COR-L47 (cell line): ENCODE measurements around the gene PPP1R8.

Experiments used
- DNase-seq: peaks from one replicate; lab custom pipeline; 2025; lab: John Stamatoyannopoulos, UW

Gene PPP1R8

GRCh38 chr1:27872059-27872801 lies 41.6 kb downstream of the PPP1R8 start, which contains the start of gene THEMIS2:
Gene THEMIS2, plus strand, starts transcription at chr1:27872544. Its CDS starts 28 bp downstream, at chr1:27872572.
- DNase-seq = no peak

- DNase-seq = no peak
Observed at GRCh38 chr1:27872802-27873551, 42.4 kb downstream of the PPP1R8 start.

- no peak for DNase-seq
Observed at GRCh38 chr1:27873671-27874384, 43.2 kb downstream of the PPP1R8 start.

DNA sequence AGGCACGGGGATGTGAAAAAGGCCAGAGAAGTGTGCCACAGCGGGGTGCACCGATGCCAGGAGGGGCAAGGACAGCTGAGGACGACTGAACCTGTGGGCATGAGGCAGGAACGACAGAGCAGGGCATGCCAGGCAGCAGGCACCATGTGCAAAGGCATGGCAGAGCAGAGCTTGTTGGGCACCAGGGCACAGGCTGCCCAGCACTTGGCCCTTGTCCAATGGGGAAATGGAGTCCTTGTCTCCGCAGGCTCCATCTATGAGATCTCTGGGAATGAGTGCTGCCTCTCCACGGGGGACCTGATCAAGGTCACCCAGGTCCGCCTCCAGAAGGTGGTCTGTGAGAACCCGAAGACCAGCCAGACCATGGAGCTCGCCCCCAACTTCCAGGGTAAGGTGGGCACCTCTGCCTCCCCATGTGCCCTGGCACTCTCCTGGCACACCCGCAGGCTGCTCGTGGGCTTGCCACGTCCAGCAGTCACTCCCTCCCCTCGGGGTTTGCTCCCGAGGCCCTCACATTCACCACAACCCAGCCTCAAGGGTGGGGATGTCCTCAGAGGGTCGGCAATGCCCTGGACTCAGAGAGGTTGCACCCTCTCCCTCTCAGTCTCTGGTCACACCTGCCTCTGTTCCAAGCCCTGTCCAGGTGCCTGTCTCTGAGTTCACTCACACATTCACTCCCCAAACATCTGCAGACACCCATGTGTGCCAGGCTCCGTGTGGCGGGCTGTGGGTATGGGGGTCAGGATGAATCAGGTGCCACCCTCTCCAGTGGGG lies 45.9 kb downstream of the PPP1R8 start:
- no peak for DNase-seq

GRCh38 chr1:27877115-27877416 lies 46.5 kb downstream of the PPP1R8 start:
- no peak for DNase-seq

DNA sequence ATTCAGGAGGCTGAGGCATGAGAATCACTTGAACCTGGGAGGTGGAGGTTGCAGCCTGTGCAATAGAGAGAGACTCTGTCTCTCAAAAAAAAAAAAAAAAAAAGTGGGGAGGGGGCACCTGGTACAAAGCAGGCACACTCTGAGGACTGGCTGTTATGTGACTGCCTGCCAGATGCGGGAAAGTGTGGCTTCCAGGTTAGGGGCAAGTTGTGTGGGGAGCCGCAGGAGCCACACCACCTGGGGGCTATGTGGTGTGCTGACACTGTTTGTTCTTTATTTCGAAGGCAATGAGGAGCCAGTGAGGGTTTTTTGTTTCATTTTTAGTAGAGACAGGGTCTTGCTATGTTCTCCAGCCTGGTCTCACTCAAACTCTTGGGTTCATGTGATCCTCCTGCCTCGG lies 47.5 kb downstream of the PPP1R8 start:
- DNase-seq = no peak

DNA sequence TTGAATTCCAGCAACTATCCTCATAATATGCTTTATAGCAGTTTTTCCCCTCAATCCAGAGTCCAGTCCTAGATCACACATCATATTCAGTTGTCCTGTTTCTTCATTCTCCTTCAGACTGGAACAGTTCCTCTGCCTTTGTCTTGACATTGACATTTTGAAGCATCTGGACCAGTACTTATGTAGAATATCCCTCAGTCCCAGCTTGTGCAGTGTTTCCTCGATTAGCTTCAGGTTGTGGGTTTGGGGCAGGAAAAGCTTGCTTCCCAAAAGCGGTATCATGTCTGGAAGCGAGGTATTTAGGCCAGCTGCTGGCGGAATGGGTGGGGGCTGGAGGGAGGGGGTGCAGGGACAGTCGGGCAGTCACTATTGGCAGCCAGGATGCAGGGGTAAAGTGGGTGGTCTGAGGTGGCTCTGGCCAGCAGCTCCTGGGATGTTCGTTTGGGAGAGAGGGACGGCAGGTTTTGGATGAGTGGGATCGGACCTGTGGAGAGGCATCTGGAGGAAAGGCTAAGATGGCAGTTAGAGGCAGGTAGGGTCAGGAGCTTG lies 48.3 kb downstream of the PPP1R8 start:
- DNase-seq = no peak

DNA sequence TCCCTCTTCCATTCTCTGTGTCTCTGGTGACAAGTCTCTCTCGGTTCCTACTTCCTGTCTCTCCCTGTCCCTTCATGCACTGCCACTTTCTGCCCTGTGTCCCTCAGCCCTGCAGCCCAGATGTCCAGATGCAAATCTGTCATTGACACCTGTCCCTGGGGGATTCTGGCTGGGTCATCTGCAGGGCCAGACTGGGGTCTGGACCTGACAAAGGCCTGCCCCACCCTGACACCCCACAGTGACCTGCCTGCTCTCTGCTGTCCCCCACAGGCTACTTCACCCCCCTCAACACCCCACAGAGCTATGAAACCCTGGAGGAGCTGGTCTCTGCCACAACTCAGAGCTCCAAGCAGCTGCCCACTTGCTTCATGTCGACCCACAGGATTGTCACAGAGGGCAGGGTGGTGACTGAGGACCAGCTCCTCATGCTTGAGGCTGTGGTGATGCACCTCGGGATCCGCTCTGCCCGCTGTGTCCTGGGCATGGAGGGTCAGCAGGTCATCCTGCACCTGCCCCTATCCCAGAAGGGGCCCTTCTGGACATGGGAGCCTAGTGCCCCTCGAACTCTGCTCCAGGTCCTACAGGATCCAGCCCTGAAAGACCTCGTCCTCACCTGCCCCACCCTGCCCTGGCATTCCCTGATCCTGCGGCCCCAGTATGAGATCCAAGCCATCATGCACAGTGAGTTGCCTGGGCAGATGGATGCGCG lies 48.9 kb downstream of the PPP1R8 start:
- no peak for DNase-seq

DNA sequence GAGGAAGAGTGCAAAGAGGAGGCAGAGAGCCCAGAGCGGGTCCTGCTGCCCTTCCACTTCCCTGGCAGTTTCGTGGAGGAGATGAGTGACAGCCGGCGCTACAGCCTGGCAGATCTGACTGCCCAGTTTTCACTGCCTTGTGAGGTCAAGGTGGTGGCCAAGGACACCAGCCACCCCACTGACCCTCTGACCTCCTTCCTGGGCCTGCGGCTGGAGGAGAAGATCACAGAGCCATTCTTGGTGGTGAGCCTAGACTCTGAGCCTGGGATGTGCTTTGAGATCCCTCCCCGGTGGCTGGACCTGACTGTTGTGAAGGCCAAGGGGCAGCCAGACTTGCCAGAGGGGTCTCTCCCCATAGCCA lies 51.9 kb downstream of the PPP1R8 start:
- DNase-seq = no peak

DNA sequence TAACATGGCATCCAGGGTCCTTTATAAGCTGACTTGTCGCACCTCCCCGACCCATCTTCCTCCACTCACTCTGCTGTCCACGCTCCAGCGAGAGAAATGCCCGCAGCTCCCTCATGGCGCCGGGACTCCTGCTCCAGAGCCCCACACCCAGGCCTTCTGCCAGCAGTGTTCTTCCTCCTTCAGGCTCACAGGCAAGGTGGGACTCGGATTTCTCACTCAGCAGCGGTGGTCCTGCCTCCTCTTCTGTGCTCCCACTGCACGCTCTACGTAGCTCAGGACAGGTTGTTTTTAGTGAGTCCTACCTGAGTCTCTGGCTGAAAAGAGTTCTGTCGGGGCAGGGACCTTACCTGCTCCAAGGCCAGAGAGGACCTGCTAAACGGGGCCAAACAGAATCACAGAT lies 53.0 kb downstream of the PPP1R8 start:
- no peak for DNase-seq

- DNase-seq = no peak
Observed at GRCh38 chr1:27884006-27884954, 53.7 kb downstream of the PPP1R8 start.

DNA sequence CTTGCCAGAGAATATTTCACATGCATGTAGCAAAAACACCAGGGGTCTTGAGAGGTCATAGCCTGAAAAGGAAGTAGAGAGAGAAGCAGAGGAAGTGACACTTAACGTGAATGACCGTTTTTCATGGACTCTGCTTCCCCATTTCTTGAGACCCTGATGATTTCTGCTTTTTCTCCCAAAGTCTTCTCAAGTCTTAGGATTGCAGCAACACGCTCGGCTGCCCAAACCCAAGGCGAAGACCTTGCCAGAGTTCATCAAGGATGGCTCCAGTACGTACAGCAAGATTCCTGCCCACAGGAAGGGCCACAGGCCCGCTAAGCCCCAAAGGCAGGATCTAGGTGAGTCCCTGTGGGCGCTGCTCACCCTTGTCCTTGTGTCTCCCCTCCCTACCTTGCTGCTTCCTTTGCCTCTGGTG lies 54.5 kb downstream of the PPP1R8 start:
- DNase-seq = no peak

DNA sequence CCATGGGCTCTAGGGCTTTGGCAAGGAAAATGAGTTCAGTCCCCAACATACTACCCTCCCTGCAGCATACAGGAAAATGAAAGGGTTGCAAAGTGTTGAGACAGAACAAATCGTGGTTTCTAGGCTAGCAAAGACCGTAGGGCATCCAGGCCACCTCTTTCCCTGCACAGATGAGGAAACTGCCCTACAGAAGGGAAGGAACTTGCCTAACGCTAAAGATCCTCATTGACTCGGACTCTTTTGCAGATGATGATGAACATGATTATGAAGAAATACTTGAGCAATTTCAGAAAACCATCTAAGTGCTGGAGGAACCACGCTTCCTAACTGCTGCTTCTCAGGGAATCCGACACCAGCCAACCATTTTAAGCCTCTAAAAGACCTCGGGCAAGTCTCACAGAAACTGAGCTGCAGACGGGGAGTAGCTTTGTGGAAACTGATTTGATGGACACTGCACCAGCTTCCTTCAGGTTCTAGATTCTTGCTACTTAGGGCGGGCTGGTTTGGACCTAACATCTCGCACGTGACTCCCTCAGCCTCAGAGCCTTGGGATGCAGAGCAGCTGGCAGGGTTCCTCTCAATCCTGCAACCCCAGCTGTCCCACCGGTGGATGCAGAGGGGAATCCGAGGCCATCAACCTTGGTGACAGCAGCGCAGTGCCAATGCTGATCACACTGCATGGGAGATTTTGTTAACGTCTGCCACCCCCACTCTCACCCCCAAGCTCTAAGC lies 55.2 kb downstream of the PPP1R8 start:
- no peak for DNase-seq

DNA sequence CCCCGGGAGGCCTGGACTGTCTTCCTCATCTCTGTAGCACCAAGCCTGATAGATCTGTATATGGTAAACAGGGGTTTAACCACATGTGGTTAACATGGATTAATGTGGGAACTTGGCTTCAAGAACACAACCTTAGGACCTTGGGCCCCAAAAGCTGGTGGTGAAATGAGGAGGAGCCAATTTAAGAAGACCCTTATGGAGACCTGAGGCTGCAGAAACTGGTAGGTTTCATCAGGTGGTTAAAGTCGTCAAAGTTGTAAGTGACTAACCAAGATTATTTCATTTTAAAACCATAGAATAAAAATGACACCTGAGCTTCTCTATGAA lies 55.7 kb downstream of the PPP1R8 start:
- DNase-seq = no peak

DNA sequence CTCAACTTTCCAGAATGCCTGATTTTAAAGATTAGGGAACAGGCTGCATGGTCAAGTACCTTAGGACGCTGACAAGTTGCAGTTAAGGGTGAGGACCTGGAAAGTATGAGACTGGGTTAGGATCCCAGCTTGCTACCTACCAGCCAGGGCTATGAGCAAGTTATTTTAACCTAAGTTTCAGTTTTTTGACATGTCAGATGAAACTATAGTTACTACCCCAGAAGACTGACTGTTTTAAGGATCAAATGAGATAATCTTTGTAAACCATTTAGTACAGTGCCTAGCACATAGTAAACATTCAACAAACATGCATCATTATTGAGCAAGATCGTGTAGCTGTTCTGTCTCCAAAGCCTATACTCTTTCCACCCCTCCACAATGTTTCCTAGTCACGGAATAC lies 56.2 kb downstream of the PPP1R8 start:
- DNase-seq = no peak

- DNase-seq = no peak
Observed at GRCh38 chr1:27887215-27888021, 56.8 kb downstream of the PPP1R8 start.

DNA sequence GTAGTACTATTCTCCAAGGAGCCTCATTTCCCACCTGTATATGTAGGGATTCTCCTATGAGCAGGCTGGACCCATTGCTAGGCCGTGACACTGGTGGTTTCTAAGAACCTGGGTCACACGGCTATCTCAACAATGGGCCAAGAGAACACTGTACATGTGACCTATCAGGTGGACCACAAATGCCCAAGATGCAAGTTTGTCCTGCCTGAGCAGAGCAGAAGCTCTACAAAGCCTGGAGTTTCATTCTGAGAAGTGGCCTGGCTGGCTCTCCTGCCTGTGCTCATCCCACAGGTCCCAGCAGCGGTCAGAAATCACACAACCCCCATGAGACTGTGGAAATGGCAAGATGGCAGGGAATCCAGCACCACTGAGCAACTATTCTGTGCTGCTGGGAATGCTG lies 58.9 kb downstream of the PPP1R8 start:
- DNase-seq = no peak

DNA sequence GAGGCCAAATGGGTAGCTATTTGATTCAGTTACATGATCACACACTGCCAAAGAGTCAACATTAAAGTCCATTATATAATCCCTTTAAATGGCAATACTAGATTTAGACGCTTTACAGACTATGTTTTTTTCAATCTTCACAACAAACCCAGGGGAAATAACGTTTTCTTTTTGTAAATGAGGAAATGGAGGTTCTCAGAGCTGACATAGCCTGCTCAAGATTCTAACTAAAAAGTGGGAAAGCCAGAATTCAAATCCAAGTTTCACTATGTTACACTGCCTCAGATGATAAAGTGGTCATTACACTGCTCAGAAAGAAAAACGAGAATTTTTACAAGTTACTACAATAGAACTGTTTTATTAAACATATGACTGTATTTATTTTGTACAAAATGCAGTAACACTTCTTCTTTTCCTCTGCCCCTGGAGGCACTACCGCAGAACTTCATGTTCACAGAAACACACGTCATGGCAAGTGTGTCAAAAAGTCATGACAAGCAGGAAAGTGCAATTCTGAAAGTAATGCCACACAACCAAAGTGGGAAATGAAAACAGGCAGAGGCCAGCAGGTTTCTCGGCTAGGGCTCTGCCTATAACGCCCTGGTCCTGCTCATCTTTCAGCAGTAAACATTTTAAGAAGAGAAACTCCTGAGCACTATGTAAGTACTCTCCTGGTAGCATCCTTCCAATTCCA lies 60.8 kb downstream of the PPP1R8 start:
- no peak for DNase-seq
